Astrocyte (in vitro differentiated cells and primary cell): ENCODE data around the gene RNF145. TPM values are rescaled to one million over a fixed set of nuclear protein-coding genes. Genes with fewer than 3 reads are reported as not detected.

ENCODE experiments used
- DNase-seq: peaks from one replicate; pipeline ENCODE4 v3.0.0-alpha.2; 2010; ENCODE audit warnings: low read depth
- FAIRE-seq: peaks from 2 replicates; lab custom pipeline; 2011; peaks lifted over from hg19 to GRCh38; lab: Jason Lieb, UNC
- H2AFZ ChIP-seq: 2 replicates; pipeline ENCODE4 v1.6.0; 2012; ENCODE audit warnings: low read depth, low read length, inconsistent platforms
- H3K27ac ChIP-seq: 2 replicates; pipeline ENCODE4 v1.5.1; 2011; ENCODE audit warnings: low read depth, low read length, inconsistent platforms
- H3K27me3 ChIP-seq: 2 replicates; pipeline ENCODE4 v1.6.0; 2011; ENCODE audit warnings: low read length, inconsistent platforms; ENCODE audit not compliant: insufficient read depth
- H3K36me3 ChIP-seq: 2 replicates; pipeline ENCODE4 v1.5.1; 2011; ENCODE audit warnings: low read length, inconsistent platforms; ENCODE audit not compliant: insufficient read depth
- H3K4me1 ChIP-seq: 2 replicates; pipeline ENCODE4 v1.5.1; 2011; ENCODE audit warnings: low read length, inconsistent platforms; ENCODE audit not compliant: insufficient read depth
- H3K4me2 ChIP-seq: 2 replicates; pipeline ENCODE4 v1.6.0; 2012; ENCODE audit warnings: low read length, inconsistent platforms
- H3K4me3 ChIP-seq: 2 replicates; pipeline ENCODE4 v1.5.1; 2011; ENCODE audit warnings: low read depth, mild to moderate bottlenecking, low read length, inconsistent platforms; ENCODE audit not compliant: insufficient read depth
- H3K79me2 ChIP-seq: 2 replicates; pipeline ENCODE4 v1.6.0; 2012; ENCODE audit warnings: mild to moderate bottlenecking, low read length, inconsistent platforms; ENCODE audit not compliant: insufficient read depth
- H3K9ac ChIP-seq: 2 replicates; pipeline ENCODE4 v1.6.0; 2012; ENCODE audit warnings: mild to moderate bottlenecking, low read length, inconsistent platforms
- H3K9me3 ChIP-seq: 2 replicates; pipeline ENCODE4 v1.5.1; 2012; ENCODE audit warnings: low read depth, mild to moderate bottlenecking, low read length, inconsistent platforms; ENCODE audit not compliant: insufficient read depth
- H4K20me1 ChIP-seq: 2 replicates; pipeline ENCODE4 v1.6.0; 2012; ENCODE audit warnings: low read length, inconsistent platforms; ENCODE audit not compliant: insufficient read depth
- H3K27ac Mint-ChIP-seq: one replicate; pipeline ENCODE4 v1.8.0; 2021; ENCODE audit warnings: mild to moderate bottlenecking, mixed read lengths; ENCODE audit not compliant: unreplicated experiment
- H3K27me3 Mint-ChIP-seq: one replicate; pipeline ENCODE4 v1.8.0; 2021; ENCODE audit warnings: low read depth, mixed read lengths; ENCODE audit not compliant: unreplicated experiment
- H3K36me3 Mint-ChIP-seq: one replicate; pipeline ENCODE4 v1.8.0; 2021; ENCODE audit warnings: low read depth, mixed read lengths; ENCODE audit not compliant: unreplicated experiment
- H3K4me1 Mint-ChIP-seq: one replicate; pipeline ENCODE4 v1.8.0; 2021; ENCODE audit warnings: low read depth, mixed read lengths; ENCODE audit not compliant: unreplicated experiment
- H3K4me3 Mint-ChIP-seq: one replicate; pipeline ENCODE4 v1.8.0; 2021; ENCODE audit warnings: mild to moderate bottlenecking, moderate library complexity, mixed read lengths; ENCODE audit not compliant: unreplicated experiment
- H3K9me3 Mint-ChIP-seq: one replicate; pipeline ENCODE4 v1.8.0; 2021; ENCODE audit warnings: mild to moderate bottlenecking, mixed read lengths; ENCODE audit not compliant: unreplicated experiment
- CTCF ChIP-seq: IDR thresholded peaks from 2 replicates; pipeline ENCODE4 v1.5.1; 2011; ENCODE audit warnings: low read depth, mild to moderate bottlenecking, inconsistent platforms, low read length, moderate library complexity; ENCODE audit not compliant: insufficient read depth
- EZH2 ChIP-seq: IDR thresholded peaks from 2 replicates; pipeline ENCODE4 v1.6.1; 2012; ENCODE audit warnings: mild to moderate bottlenecking, low read length, inconsistent platforms; ENCODE audit not compliant: insufficient read depth
- total RNA-seq: library from RNA; stranded (reverse); gene quantifications from 2 replicates; pipeline ENCODE4 v1.2.1, GENCODE V29; 2021

The RNF145 gene
- total RNA-seq, 1 donor from 2014 or later = 54.0 TPM

GRCh38 chr5:159203351-159203750, 6.0 kb downstream of the RNF145 start:
- FAIRE-seq (no peak), DNase-seq (no peak)
- no peak overlapping the region for H3K4me2 ChIP-seq
- peaks cover 70% of the 10 kb centered on the region for H4K20me1 ChIP-seq
- H3K27ac Mint-ChIP-seq = no peak overlapping the region
- H3K27me3 Mint-ChIP-seq = no peaks in the 10 kb centered on the region
- H3K4me1 Mint-ChIP-seq = peaks cover 19% of the 10 kb centered on the region
- H3K4me1 ChIP-seq = peaks cover 14% of the 10 kb centered on the region
- H3K9me3 ChIP-seq = no peaks in the 10 kb centered on the region
- H3K27me3 ChIP-seq = no peaks in the 10 kb centered on the region
- no peak overlapping the region for H2AFZ ChIP-seq
- H3K27ac ChIP-seq = no peak overlapping the region
- no peaks in the 10 kb centered on the region for H3K9me3 Mint-ChIP-seq
- no peak for TF ChIP-seq EZH2
- peaks cover 100% of the 10 kb centered on the region for H3K79me2 ChIP-seq
- no peak overlapping the region for H3K4me3 ChIP-seq
- no peak overlapping the region for H3K9ac ChIP-seq
- no peak overlapping the region for H3K4me3 Mint-ChIP-seq
- peaks cover 11% of the 10 kb centered on the region for H3K36me3 ChIP-seq
- peaks cover 1% of the 10 kb centered on the region for H3K36me3 Mint-ChIP-seq

- Histone ChIP-seq H2AFZ (no peak overlapping the region), H3K4me1 (peaks cover 14% of the 10 kb centered on the region), H3K4me2 (no peak overlapping the region), H3K27me3 (no peaks in the 10 kb centered on the region), H4K20me1 (peaks cover 80% of the 10 kb centered on the region), H3K36me3 (peaks cover 14% of the 10 kb centered on the region), H3K27ac (no peak overlapping the region), H3K9me3 (no peaks in the 10 kb centered on the region), H3K9ac (no peak overlapping the region), H3K4me3 (no peak overlapping the region), H3K79me2 (peaks cover 100% of the 10 kb centered on the region)
- Mint-ChIP-seq H3K4me1 (peaks cover 20% of the 10 kb centered on the region), H3K9me3 (no peaks in the 10 kb centered on the region), H3K4me3 (no peak overlapping the region), H3K36me3 (peaks cover 4% of the 10 kb centered on the region), H3K27me3 (no peaks in the 10 kb centered on the region), H3K27ac (no peak overlapping the region)
- TF ChIP-seq CTCF (no peak), EZH2 (no peak)
- no peak for FAIRE-seq
- DNase-seq = no peak
Observed at GRCh38 chr5:159202151-159202550, 7.2 kb downstream of the RNF145 start.

- no peaks in the 10 kb centered on the region for H3K27me3 Mint-ChIP-seq
- FAIRE-seq = no peak
- Histone ChIP-seq H3K79me2 (peaks cover 100% of the 10 kb centered on the region), H3K27ac (no peak overlapping the region), H3K27me3 (no peaks in the 10 kb centered on the region), H3K4me1 (peaks cover 3% of the 10 kb centered on the region), H4K20me1 (peaks cover 79% of the 10 kb centered on the region), H2AFZ (no peak overlapping the region), H3K36me3 (peaks cover 18% of the 10 kb centered on the region), H3K4me3 (no peak overlapping the region), H3K4me2 (no peak overlapping the region), H3K9ac (no peak overlapping the region), H3K9me3 (no peaks in the 10 kb centered on the region)
- H3K4me3 Mint-ChIP-seq = no peak overlapping the region
- TF ChIP-seq EZH2 (no peak), CTCF (no peak)
- peaks cover 11% of the 10 kb centered on the region for H3K4me1 Mint-ChIP-seq
- no peak for DNase-seq
- peaks cover 4% of the 10 kb centered on the region for H3K36me3 Mint-ChIP-seq
- H3K27ac Mint-ChIP-seq = no peak overlapping the region
- no peaks in the 10 kb centered on the region for H3K9me3 Mint-ChIP-seq
Observed at GRCh38 chr5:159199780-159200179, 9.6 kb downstream of the RNF145 start.
